CD14-positive monocyte (primary cell): ENCODE data around the gene P2RX2. TPM values are rescaled to one million over a fixed set of nuclear protein-coding genes. Genes with fewer than 3 reads are reported as not detected.
A peak's percentile ranks its signal among the peaks of the same experiment; 100 is the strongest.

ENCODE experiments used
- DNase-seq, 3 donors: peaks; one replicate each; pipeline ENCODE4 v3.0.0-alpha.2; 2011 to 2022
- H2AFZ ChIP-seq: 2 replicates; pipeline ENCODE4 v1.6.0; 2012; ENCODE audit warnings: mild to moderate bottlenecking, low read depth, low read length, inconsistent platforms; ENCODE audit not compliant: insufficient read depth, poor library complexity, severe bottlenecking
- H3K27ac ChIP-seq, 2 donors: 1 replicate in 1 of 2; 2 replicates in 1 of 2; pipeline ENCODE4 v1.5.1; 2012 to 2013; ENCODE audit warnings: low read length in 2 of 2, control low read depth in 1 of 2, inconsistent platforms in 1 of 2, low read depth in 1 of 2, mild to moderate bottlenecking in 1 of 2
- H3K27me3 ChIP-seq, 2 donors: one replicate each; pipeline versions ENCODE4 v1.6.0 to v1.6.1; 2011 to 2013; ENCODE audit warnings: low read length in 2 of 2; ENCODE audit not compliant: control insufficient read depth in 2 of 2, insufficient read depth in 2 of 2
- H3K36me3 ChIP-seq, 2 donors: replicated peaks in 1 of 2; 1 replicate in 1 of 2; 2 replicates in 1 of 2; pipeline versions ENCODE4 v1.5.1 to v1.6.1; 2012 to 2013; ENCODE audit warnings: low read length in 2 of 2, control low read depth in 1 of 2, inconsistent platforms in 1 of 2, mild to moderate bottlenecking in 1 of 2; ENCODE audit not compliant: insufficient read depth in 2 of 2, control insufficient read depth in 1 of 2
- H3K4me1 ChIP-seq, 2 donors: 1 replicate in 1 of 2; 2 replicates in 1 of 2; pipeline versions ENCODE4 v1.5.1 to v1.6.1; 2012 to 2013; ENCODE audit warnings: low read length in 2 of 2, control low read depth in 1 of 2, inconsistent platforms in 1 of 2, mild to moderate bottlenecking in 1 of 2, moderate library complexity in 1 of 2; ENCODE audit not compliant: insufficient read depth in 2 of 2, control insufficient read depth in 1 of 2
- H3K4me2 ChIP-seq: replicated peaks from 2 replicates; pipeline ENCODE3; 2012; ENCODE audit warnings: low read length, moderate library complexity, mild to moderate bottlenecking; ENCODE audit not compliant: poor library complexity, severe bottlenecking; ENCODE audit errors: extremely low read depth
- H3K4me3 ChIP-seq, 3 experiments: fragments of 200-600 bp in 1 of 3; sonication (generic) in 1 of 3; replicated peaks in 1 of 3; 1 replicate in 2 of 3; 2 replicates in 1 of 3; pipeline ENCODE4 v1.5.1; 2011 to 2013; ENCODE audit warnings: low read length in 3 of 3, mild to moderate bottlenecking in 3 of 3, control low read depth in 2 of 3, low read depth in 2 of 3, inconsistent platforms in 1 of 3, moderate library complexity in 1 of 3
- H3K79me2 ChIP-seq: 2 replicates; pipeline ENCODE4 v1.6.0; 2012; ENCODE audit warnings: mild to moderate bottlenecking, control low read depth, inconsistent platforms, low read length, moderate library complexity; ENCODE audit not compliant: insufficient read depth
- H3K9ac ChIP-seq: 2 replicates; pipeline ENCODE4 v1.6.0; 2017; ENCODE audit warnings: low read length, mild to moderate bottlenecking; ENCODE audit not compliant: insufficient read depth, poor library complexity, severe bottlenecking
- H3K9me3 ChIP-seq, 2 donors: replicated peaks in 1 of 2; 1 replicate in 1 of 2; 2 replicates in 1 of 2; pipeline versions ENCODE4 v1.5.1 to v1.6.1; 2012 to 2013; ENCODE audit warnings: low read length in 2 of 2, control low read depth in 1 of 2; ENCODE audit not compliant: control insufficient read depth in 1 of 2, insufficient read depth in 1 of 2
- H4K20me1 ChIP-seq: 2 replicates; pipeline ENCODE4 v1.6.0; 2012; ENCODE audit warnings: mild to moderate bottlenecking, low read length, control low read depth, moderate library complexity; ENCODE audit not compliant: insufficient read depth
- H3K27ac Mint-ChIP-seq, 7 donors: one replicate each; pipeline ENCODE4 v1.8.0; 2020; ENCODE audit warnings: mild to moderate bottlenecking in 7 of 7, mixed read lengths in 7 of 7, moderate library complexity in 6 of 7, inconsistent platforms in 2 of 7
- H3K27me3 Mint-ChIP-seq, 3 donors: one replicate each; pipeline ENCODE4 v1.8.0; 2021 to 2022; ENCODE audit warnings: low read depth in 3 of 3, mild to moderate bottlenecking in 3 of 3, mixed read lengths in 3 of 3, moderate library complexity in 3 of 3, inconsistent platforms in 1 of 3
- H3K36me3 Mint-ChIP-seq, 2 donors: one replicate each; pipeline ENCODE4 v1.8.0; 2020; ENCODE audit warnings: mixed read lengths in 2 of 2, inconsistent platforms in 1 of 2, mild to moderate bottlenecking in 1 of 2
- H3K4me1 Mint-ChIP-seq: one replicate; pipeline ENCODE4 v1.8.0; 2020; ENCODE audit warnings: mild to moderate bottlenecking, mixed read lengths
- H3K4me3 Mint-ChIP-seq, 2 donors: one replicate each; pipeline ENCODE4 v1.8.0; 2020; ENCODE audit warnings: mild to moderate bottlenecking in 2 of 2, mixed read lengths in 2 of 2, moderate library complexity in 1 of 2
- H3K9me3 Mint-ChIP-seq, 7 donors: one replicate each; pipeline ENCODE4 v1.8.0; 2020 to 2022; ENCODE audit warnings: mixed read lengths in 7 of 7, mild to moderate bottlenecking in 6 of 7, moderate library complexity in 6 of 7, inconsistent platforms in 2 of 7
- CTCF ChIP-seq: fragments of 200-600 bp; IDR thresholded peaks from one replicate; pipeline ENCODE4 v1.8.0; 2022; ENCODE audit warnings: antibody characterized with exemption, mild to moderate bottlenecking
- WGBS: methylation state at CpG from one replicate; pipeline ENCODE4 v1.1.5; 2013; ENCODE audit warnings: missing lambda C conversion rate; ENCODE audit not compliant: insufficient coverage; 5-methylcytosine and 5-hydroxymethylcytosine counted together
- intact Hi-C, 2 donors: fragments of 100-400 bp; cut with micrococcal nuclease; formaldehyde crosslinking; loops; one replicate each; pipeline versions ENCODE4 v1.15.0 to v1.15.1; 2023
- polyA plus RNA-seq, 3 donors: library from polyadenylated mRNA; depleted of rRNA in 1 of 3; unstranded in 2 of 3; stranded (reverse) in 1 of 3; fragments of 300-500 nt in 2 of 3; fragments of >200 nt in 1 of 3; fragmentation: Illumina TruSeq in 2 of 3; gene quantifications; 1 replicate in 2 of 3; 2 replicates in 1 of 3; pipeline ENCODE4 v1.2.3, GENCODE V29; 2012 to 2021

The P2RX2 gene
- polyA plus RNA-seq, 3 donors, result not detected

DNA sequence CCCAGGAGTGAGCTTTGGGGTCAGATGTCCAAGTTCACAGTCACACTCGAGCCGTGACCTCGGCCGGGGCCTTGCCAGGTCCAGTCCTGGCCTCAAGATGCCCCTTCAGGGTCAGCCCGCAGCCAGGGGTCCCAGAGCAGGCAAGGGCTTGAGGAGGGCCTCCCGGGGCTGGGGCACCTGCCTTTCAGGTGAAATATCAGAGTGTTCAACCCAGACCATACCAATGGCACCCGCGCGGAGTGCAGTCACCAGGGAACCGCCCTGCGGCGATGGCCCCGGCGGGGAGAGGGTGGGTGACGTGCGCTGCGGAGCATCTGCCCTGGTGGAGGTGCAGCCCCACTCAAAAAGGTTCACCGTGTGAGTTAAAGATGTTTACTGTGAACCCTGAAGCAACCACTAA is 25.1 kb upstream of the P2RX2 start:
- intact Hi-C loops, result no loop called here
- DNase-seq, result no peak
- H3K36me3 Mint-ChIP-seq, result no peaks in the 10 kb centered on the region
- Histone ChIP-seq H3K9me3 (no peaks in the 10 kb centered on the region), H3K36me3 (no peaks in the 10 kb centered on the region), H3K9ac (no peak overlapping the region), H3K79me2 (no peaks in the 10 kb centered on the region), H4K20me1 (no peaks in the 10 kb centered on the region), H2AFZ (no peak overlapping the region), H3K27me3 (peaks cover 0 to 10% of the 10 kb centered on the region in 2 donors), H3K27ac (no peak overlapping the region), H3K4me2 (peak overlapping the region; percentile 14), H3K4me1 (peaks cover 3 to 8% of the 10 kb centered on the region in 2 donors), H3K4me3 (no peak overlapping the region)
- no peak for TF ChIP-seq CTCF
- no peak overlapping the region for H3K4me3 Mint-ChIP-seq
- H3K27me3 Mint-ChIP-seq, result peaks cover 19 to 33% (median 22%) of the 10 kb centered on the region in 3 donors
- no peak overlapping the region for H3K27ac Mint-ChIP-seq
- peaks cover 0 to 14% (median 4%) of the 10 kb centered on the region in 7 donors for H3K9me3 Mint-ChIP-seq
- 96% methylated on average over 6 of the region's 18 CpGs for WGBS
- H3K4me1 Mint-ChIP-seq, result peaks cover 10% of the 10 kb centered on the region

DNA sequence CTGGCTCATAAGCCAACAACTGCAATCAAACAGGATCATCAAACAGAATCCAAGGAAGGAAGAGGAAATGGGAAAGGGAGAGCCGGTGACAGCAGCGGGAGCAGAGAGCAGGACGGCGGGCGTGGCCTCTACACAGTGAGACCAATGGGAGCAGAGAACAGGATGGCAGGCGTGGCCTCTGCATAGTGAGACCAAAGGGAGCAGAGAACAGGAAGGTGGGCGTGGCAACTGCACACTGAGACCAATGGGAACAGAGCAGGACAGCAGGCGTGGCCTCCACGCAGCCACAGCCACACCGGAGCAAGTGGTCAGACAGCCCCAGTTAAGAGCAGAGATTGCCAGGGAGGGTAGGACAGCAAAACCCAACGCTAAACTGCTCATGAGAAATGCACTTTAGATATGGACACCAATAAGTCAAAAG is 24.6 kb upstream of the P2RX2 start:
- peak; percentile 27 to 56 (median 31) for DNase-seq
- TF ChIP-seq CTCF, result no peak

More for the DNA sequence above, 24.6 kb upstream of the P2RX2 start:
- peak overlapping the region; percentile 14 for H3K4me2 ChIP-seq
- peaks cover 0 to 15% of the 10 kb centered on the region in 2 donors for H3K27me3 ChIP-seq
- H3K9ac ChIP-seq, result no peak overlapping the region
- 29% methylated on average over 9 of the region's 11 CpGs for WGBS
- H3K4me1 Mint-ChIP-seq, result peaks cover 15% of the 10 kb centered on the region
- intact Hi-C loops, result no loop called here
- no peaks in the 10 kb centered on the region for H3K36me3 ChIP-seq
- H3K4me1 ChIP-seq, result peaks cover 7 to 10% of the 10 kb centered on the region in 2 donors
- no peaks in the 10 kb centered on the region for H4K20me1 ChIP-seq
- H3K27ac Mint-ChIP-seq, result no peak overlapping the region
- no peaks in the 10 kb centered on the region for H3K79me2 ChIP-seq
- H3K4me3 Mint-ChIP-seq, result peak overlapping the region in 1 of 2 donors; percentile 0
- H3K36me3 Mint-ChIP-seq, result no peaks in the 10 kb centered on the region
- H3K27ac ChIP-seq, result no peak overlapping the region
- no peaks in the 10 kb centered on the region for H3K9me3 ChIP-seq
- no peak overlapping the region for H2AFZ ChIP-seq
- peaks cover 24 to 37% (median 24%) of the 10 kb centered on the region in 3 donors for H3K27me3 Mint-ChIP-seq
- peak overlapping the region in 1 of 3 experiments; percentile 14 for H3K4me3 ChIP-seq
- H3K9me3 Mint-ChIP-seq, result peaks cover 1 to 11% (median 4%) of the 10 kb centered on the region in 7 donors
